NCI-H774 (cell line): ENCODE data around the gene PPL.
A peak's percentile ranks its signal among the peaks of the same experiment; 100 is the strongest.
"Not testable (repeated sequence)": the region's sequence is repeated elsewhere in the genome, so short reads cannot be mapped to it uniquely, and the experiment has no call there.

Experiments used
- DNase-seq: peaks from one replicate; lab custom pipeline; 2025; lab: John Stamatoyannopoulos, UW

Gene PPL

GRCh38 chr16:4936991-4937781 lies at the start of gene PPL:
Gene PPL, minus strand, starts transcription at chr16:4937148. Its CDS starts 103 bp downstream, at chr16:4937045.
- peak; percentile 95 for DNase-seq

- DNase-seq = no peak
Measured at GRCh38 chr16:4984174-4984990, 47.4 kb upstream of the PPL start.

DNA sequence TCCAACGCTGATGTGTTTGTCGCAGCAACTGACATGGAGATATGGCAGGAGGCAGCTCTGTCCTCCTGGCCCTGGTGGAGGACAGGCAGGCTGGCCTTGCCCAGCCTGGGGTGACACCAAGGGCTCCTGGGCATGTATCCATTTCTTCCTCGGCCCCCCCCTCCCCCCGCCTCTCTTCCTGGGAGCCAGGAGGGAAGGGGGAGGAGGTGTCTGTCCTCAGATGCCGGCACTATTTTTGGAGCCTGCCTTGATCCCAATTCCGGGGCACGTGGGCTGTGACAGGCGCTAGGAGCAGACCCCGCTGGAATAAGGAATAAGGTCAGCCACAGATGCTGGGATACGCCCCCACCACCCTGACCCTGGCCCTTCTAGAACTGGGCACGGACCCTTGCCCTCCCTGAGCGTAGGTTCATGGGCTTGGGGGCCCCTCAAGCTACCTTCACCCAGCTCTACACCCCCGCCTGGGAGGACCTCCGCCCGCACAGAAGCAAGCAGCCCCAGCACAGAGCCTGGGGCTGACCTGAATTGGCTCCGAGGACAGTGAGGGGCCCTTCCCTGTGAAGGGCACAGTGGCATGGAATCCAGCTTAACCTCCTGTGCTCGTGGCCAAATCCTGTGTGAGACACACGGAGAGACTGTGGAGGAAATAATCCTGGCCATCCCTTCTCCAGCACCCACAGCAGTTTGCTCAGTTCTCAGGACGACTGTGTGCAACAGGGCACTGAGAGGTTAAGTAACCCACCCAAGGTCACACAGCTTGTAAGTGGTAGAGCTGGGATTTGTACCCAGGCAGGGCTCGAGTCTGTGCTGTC lies 45.3 kb upstream of the PPL start:
- DNase-seq = no peak

DNA sequence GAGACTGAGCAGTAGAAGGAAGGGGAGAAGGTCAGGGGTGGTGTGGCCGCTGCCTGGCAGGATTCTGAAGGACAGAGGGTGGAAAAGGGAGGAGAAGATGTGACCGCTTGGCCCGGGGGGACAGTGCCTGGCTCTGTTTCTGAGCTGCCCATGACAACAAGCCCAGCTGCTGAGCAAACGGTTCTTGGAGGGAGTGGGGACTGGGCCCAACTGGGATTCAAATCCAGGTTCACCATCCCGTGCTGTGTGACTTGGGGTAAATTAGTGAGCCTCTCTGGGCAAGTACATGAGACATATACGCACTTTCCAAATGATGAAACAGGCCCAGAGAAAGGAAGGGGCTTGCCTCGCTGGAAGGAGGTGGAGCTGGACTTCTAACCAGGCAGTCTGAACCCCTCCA lies 44.5 kb upstream of the PPL start:
- DNase-seq = no peak

DNA sequence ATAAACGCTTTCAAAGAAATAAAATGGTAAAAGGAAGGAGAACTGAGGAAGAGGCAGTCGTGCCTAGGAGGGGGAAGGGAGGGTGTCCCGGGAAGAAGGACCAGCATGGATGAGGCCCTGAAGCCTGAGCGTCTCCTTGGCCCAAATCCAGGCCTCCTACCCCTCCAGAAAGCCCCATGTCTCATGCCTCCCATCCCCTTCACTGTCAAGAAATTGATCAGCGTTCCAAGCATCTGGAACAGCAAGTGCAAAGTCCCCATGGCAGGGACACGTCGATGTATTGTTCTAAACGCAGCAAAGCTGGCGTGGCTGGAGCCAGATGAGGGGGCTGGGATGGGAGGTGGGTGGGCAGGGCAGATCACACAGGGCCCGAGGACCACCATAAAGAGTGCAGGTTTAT lies 43.7 kb upstream of the PPL start:
- DNase-seq = no peak

DNA sequence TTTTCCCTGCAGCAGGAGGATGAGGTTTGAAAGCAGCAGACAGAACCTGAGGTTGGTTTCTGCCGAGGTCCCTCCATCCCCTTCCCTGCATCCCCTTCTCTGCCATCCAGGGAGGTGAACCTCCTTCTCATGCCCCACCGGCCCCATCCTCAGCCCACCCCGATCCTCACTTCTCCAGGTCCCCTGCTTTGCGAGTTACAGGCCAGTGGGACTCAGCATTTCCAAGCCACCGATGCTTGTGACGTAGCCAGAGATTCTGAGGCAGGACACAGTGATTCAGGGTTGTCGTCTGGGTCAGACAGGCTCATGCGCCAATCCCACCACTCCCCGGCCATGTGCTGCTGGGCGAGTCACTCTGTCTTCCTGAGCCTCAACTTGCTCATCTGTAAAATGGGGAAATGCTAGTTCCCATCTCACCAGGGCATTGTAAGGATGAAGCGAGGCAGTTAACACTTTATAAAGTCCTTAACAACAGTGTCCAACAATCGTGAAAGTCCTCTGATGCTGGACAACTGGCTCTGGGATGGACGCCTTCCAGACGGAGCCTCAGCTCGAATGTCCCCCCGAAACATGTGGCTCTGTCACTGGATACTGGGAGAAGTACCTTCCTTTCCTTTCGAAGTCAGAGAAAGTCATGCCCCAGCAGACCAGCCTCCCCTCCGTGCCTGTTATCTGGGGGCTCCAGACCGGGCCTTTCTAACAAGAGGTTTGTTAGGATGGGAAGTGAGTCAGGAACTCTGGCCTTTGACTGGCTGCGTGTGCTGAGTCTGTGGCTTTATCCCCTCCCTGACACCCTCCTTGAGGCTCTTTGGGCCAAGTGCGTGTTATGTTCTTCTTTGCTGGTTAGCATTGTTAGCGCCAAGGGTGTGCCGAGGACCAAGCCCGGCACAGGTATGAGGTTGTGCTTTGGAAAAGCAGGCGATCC lies 43.0 kb upstream of the PPL start:
- no peak for DNase-seq

DNA sequence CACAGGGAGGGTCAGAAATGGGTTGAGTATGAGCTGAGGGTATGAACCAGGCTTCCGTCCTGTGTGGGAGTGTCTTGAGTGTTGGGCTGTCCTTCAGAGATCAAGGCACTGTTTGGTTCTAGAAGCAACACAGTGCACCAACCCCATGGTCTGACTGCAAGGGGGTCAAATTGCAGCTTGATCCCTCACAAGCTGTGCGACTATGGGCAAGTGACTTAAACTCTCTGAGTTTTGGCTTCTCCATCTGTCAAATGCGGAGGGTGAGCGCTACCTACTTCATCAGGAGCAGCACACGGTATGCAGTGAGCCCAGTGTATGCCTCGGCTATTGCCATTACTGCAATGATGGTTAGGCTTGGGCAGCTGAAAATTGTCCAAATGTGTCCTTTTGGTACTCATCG lies 42.2 kb upstream of the PPL start:
- no peak for DNase-seq

- DNase-seq = no peak
Measured at GRCh38 chr16:4976611-4977145, 39.7 kb upstream of the PPL start.

GRCh38 chr16:4976079-4976478 lies 39.1 kb upstream of the PPL start:
- DNase-seq = no peak

DNA sequence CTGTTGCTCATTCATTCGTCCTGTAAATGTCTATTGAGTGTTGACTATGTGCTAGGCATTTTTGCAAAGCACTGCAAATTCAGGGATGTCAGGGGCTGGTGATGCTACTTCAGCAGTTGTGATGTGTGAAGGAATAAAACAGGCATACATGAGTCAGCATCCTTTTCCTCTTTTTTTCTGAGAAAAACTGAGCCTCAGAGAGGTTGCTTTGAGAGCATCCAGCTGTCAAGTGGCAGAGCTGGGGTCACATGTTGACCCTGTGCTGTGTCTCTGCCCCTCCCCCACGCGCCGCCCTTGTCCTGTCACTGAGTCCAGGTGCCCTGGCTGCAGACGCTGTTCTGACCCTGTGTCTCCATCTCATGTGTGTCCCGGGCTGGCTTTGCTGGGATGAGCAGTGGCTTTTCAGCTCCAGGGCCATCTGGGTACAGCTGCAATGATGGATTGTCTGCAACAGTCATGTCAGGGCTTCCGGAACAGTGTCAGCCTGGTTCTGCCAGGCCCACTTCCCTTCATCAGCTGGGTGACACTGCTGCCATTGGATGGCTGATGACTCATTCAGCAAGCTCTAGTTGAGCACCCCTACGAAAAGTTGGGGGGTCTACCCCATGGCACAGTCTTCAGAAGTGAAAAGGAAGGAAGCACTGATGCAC lies 36.1 kb upstream of the PPL start:
- DNase-seq = no peak

- no peak for DNase-seq
Measured at GRCh38 chr16:4970010-4970409, 33.1 kb upstream of the PPL start.

DNA sequence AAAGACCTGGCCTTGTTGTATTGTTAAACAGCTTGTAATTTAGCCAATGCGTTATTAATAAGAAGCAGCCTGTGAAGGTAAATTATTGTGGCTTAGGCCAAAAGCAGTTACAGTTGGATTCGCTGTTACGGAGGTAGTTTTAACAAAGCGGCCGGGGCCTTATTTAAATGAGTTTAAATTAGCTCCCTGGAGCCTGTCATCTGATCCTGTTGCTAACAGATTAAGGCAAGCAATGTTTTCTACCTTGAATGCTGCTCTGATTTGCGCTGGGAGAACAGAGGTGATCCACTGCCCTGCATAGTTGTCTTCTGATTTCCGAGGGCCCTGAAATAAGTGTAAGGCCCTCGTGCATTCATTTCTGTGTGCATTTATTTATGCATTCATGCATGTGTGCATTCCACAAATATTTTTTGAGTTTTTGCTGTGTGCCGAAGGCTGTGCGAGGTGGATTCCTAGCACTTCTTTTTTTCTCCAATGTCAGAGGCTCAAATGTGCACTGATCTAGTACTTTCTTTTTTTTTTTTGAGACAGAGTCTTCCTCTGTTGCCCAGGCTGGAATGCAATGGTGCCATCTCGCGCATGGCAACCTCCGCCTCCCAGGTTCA lies 32.0 kb upstream of the PPL start:
- no peak for DNase-seq

GRCh38 chr16:4968278-4968677 lies 31.3 kb upstream of the PPL start:
- not testable (repeated sequence) for DNase-seq

GRCh38 chr16:4966736-4967453 lies 29.9 kb upstream of the PPL start:
- DNase-seq = no peak

- not testable (repeated sequence) for DNase-seq
Measured at GRCh38 chr16:4963527-4963926, 26.6 kb upstream of the PPL start.

- DNase-seq = no peak
Measured at GRCh38 chr16:4962716-4963115, 25.8 kb upstream of the PPL start.

GRCh38 chr16:4960579-4960978 lies 23.6 kb upstream of the PPL start:
- no peak for DNase-seq

GRCh38 chr16:4958510-4959438 lies 21.8 kb upstream of the PPL start:
- DNase-seq = no peak
